GM18508 (cell line): ENCODE data around the gene OLIG3.

Experiments
- ATAC-seq: cut with Tn5 transposase; IDR thresholded peaks from one replicate; pipeline ENCODE4 v1.9.1; 2021; ENCODE audit warnings: moderate number of reproducible peaks; ENCODE audit not compliant: insufficient read depth, unreplicated experiment

Gene OLIG3

DNA sequence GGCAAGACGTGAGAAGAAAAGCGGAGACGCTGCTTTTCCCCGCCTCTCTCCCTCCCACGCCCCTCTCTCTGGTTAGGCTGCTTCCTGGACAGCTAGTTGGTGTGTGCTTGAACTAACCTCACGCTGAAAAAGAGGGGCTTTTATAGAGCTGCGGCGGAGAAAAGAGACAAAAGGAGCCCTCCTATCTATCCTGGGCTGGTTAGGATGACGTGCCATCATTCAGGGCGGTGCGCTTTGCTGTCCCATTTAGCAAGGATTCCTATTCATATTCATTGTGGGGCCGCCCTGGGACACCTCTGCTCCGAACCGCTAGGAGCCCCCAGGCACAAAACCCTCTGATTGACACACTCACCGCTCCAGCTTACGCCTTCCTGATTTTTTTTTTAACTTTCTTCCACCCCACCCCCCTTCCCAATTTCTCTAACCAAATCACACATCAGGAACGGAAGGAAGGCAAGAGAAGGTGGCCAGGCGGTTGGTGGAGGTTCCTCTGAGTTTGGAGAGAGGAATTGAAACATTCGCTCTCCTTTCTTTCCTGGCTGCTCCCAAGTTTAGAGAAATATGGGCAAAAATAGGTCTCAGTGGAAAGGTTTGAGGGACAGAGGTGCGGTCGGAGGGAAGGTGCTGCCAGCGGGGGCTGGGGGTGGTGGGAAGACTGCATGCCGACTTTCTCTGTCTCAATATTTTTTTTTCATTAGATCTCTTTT lies at the start of gene OLIG3:
Gene OLIG3 (minus strand): TSS at position 114 of the 707 bp plus-strand sequence. CDS start 224 bp downstream, outside the sequence.
- ATAC-seq = no peak

DNA sequence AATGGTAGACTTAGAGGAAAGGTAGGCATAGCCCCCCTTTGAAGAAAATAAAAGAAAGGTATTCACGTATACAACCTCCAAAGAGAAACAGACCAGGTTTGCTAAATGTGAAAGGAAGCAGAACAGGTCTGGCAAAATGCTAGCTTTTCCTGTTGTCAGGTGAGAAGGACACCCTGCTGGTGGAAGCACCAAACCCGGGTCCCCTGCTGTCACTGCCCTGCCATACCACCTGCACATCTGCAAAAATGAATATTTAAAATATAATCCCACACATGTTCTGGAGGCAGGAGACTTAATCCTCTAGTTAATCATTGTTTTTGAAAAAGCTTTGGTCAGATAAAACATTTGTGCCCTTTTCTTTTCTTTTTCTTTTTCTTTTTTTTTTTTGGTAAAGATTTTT lies 48.9 kb upstream of the OLIG3 start:
- no peak for ATAC-seq

- no peak for ATAC-seq
These were observed 48.5 kb upstream of the OLIG3 start for GRCh38 chr6:137542713-137543112.

DNA sequence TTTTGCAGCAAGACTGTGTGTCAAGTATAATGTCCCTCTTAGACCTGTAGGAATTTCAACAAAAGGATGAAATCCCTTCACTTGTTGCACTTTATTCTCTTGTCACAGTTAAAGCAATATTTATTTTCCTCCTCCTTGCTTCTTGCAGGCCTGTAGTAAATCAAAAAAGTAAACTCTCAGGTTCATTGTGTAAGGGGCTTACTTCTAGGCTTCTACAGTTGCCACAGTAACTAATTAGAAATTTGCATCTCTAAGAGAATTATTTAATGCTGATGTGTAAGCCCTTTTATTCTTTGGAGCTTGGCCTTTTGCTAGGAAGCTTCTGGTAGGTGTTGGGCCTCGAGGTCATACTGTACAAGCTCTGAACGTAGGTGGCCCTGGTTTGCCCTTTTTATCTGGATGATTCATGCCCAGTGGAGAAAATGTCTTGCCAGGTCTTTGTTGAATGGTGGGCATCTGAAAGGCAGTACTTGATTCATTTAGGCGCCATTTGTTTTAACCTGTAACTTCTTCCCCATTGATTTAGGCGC lies 47.4 kb upstream of the OLIG3 start:
- ATAC-seq = no peak

DNA sequence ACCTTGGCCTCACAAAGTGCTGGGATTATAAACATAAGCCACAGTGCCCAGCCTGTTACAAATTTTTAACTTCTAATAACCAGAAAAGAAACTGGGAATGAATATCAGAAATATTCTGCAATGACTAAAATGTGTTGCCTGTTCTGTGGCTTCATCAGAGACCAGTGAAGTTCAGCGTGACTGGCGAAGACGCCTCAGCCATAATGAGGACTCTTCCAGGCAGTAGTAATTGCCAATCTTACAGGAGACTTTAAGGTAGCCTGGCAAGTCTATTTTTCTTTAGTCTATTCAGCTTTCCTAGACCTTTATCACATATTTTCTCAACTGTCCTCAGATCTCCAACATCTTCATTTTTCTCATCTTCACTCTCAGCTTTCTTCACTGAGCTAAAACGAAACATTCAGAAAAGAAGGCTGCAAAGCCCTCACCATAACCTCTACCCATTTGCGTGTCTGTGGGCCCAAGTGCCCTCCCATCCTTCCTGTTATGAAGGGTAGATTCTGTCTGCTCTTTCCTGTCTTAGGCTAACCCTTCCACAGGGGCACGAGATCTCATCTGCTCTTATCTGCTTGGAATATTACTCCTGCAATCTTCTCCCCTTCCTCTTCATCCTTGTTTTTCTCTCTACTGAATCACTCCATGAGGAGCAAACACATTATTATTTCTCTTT lies 42.0 kb upstream of the OLIG3 start:
- no peak for ATAC-seq

- no peak for ATAC-seq
These were observed 37.3 kb upstream of the OLIG3 start for GRCh38 chr6:137531376-137532092.

- no peak for ATAC-seq
These were observed 36.2 kb upstream of the OLIG3 start for GRCh38 chr6:137530404-137530803.

DNA sequence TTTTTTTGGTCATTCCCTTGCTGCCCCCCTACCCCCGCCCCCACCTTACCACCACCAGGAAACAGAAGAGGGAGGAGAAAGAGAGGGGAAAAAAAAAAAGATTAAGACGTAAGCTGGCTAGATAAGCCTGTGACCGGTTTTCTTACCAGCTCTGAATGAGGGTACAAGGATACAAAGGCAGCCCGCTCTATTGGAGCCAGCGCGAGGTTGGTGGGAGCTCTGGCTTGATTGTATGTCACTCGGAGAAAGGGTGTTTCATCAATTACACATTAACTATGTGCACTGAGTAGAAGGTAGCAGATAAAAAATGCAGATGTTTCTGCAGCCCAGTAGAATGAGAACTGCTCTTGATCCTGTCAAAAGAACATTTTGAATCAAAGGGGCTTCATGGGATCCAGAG lies 28.6 kb upstream of the OLIG3 start:
- ATAC-seq = no peak

- ATAC-seq = no peak
These were observed 28.1 kb upstream of the OLIG3 start for GRCh38 chr6:137522198-137522798.

- ATAC-seq = no peak
These were observed 26.3 kb upstream of the OLIG3 start for GRCh38 chr6:137520520-137520919.

DNA sequence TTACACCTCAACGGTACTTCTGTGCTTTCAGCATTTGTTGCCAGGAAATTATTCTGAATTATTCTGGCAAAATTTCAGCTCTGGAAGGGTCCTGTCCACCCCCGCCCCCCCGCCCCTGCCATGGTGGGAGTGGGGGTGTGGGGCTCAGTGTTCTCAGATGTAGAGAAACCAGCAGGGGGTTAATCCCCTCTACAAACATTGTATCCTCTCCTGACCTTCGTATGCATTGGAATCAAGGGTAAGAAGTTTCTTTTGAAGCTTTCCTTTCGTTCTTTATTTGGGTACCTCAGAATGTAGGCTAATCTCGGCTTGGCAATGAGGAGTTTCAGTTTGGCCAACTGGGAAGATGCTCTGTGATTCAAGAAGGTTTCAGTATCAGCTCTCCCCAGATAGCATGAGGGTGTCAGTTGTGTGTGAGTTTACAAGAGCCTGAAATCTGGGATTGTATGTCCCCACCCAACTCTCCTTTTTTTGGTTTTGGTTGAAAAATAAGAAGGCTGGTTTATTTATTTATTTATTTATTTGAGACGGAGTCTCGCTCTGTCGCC lies 25.5 kb upstream of the OLIG3 start:
- ATAC-seq = no peak

GRCh38 chr6:137518386-137518983 lies 24.3 kb upstream of the OLIG3 start:
- ATAC-seq = no peak

DNA sequence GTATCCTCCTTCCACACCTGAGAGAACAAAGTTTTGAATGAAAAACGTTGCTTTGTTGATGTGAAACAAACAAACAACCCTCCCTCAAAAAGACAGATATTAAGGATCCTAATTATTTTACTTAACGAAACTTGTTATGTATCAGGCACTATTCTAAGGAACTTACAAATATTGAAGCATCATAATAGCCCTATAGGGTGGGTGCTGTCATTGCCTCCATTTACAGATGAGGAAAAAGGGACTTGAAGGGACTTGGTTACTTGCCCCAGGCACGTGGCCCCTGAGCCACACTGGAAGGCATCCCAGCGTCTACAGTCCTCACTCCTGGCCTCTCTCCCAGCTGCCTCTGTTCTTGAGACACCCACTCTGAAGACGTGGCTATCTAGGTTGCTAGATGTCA lies 20.2 kb upstream of the OLIG3 start:
- ATAC-seq = no peak

GRCh38 chr6:137512757-137513605 lies 18.8 kb upstream of the OLIG3 start:
- no peak for ATAC-seq

- ATAC-seq = no peak
These were observed 16.7 kb upstream of the OLIG3 start for GRCh38 chr6:137510923-137511322.

DNA sequence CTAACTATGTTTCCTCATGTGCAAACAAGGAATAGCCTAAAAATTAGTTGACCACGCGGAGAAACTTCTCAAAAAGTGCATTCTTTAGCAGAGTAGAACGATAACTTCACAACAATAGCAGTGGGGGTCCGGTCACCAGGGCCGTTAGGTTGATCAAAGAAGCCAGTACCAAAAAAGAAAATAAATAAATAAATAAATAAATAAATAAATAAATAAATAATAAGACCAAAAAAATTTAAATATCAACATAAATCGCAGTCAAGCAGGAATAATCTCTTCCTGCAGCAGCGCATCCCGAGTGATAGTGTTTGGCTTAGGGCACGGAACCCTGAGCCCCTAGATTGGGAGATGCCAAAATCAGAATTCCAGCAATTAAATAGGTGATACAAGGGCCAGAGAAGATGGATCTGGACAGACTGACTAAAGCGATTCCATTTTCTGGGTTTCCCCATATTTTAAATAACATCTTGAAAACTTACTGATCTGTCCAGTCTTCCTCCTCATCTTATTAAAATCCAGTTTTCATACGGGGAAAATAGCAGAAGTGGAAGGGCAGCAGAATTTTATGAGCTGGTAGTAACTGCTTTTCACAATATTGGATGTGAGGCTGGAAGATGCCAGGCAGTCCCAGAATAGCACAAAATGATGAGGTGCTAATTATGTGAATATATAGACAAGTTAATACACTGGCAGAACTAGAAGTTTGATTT lies 4.4 kb upstream of the OLIG3 start:
- no peak for ATAC-seq

DNA sequence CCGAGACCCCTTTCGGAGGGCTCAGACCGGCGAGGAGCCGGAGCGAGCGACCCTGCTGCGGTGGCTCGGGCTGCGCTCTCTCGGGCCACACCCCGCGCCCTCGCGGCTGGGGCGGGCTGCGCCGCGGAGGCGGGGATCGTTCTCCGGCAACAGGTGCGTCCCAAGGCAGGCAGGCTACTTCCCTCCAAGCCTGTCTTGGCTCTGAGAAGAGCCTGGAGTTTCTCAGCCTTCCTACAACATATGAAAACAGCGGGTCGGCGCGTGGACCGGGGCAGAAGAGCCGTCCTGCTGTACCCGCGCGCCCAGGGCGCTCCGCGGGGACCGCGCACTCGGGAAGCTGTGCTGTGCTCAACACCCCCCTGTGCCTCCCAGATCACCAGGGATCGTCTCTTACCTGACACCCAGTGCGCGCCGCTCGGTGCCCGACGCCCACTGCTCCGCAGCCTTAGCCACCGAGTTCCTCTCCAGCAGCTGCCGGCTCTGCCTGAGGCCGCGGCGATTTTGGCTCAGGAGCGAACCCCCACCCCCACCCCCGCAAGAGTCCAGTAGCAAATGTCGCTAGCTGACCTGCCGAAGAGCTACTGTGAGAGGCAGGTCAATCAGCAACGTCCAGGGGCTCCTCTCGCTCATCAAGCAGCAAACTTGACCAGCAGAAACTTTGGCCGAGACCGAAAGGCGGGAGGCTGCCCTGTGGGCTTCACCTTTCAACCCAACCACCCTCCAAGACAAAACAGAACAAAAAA lies 3.7 kb upstream of the OLIG3 start:
- ATAC-seq = no peak
